ENCODE results near the gene DVL1. TPM values are rescaled to one million over a fixed set of nuclear protein-coding genes. Genes with fewer than 3 reads are reported as not detected.

The DVL1 gene
- polyA plus RNA-seq, 2 donors: 57.5 to 107 TPM

DNA sequence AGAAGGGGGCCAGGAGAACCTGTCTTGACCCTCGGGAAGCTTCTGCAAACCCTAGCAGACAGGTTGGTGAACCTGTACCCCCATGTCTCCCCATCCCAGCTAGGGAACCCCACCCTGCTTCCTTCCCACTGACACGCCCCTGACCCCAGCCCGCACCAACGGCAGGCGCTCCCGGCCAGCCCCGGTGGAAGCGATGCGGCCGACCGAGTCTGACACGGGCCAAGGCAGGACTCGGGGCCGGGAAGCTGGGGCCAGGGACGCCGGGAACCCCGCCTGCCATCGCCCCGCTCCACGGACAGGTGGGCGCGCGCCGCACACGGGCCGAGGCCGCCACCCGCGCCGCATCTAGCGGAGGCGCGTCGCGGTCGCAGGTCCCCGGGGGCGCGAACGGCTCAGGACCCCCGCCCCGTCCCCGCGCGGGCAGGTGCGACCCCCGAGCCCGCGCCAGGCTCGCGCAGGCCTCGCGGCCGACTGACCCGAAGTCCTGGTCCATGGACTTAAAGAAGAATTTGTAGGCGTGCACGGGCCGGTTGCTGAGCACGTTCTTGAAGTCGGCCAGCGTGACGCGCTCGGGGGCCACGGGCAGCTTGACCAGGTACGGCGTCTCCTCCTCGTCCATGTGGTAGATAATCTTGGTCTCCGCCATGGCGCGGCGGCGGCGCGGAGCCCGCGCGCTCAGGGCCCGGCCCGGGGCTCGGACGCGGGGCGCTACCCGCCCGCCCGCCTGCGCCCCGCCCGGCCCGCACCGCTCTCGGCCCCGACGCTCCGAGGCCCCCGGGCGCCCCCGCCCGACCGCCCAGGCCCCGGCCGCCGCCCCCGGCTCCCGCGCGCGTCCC, 580 bp downstream of the DVL1 start:
- Histone ChIP-seq H3K36me3 (ENCODE audit: control insufficient read depth in 2 of 2, insufficient read depth in 2 of 2, low read length in 1 of 2) (peaks cover 0 to 6% of the 10 kb centered on the region in 2 donors), H3K4me1 (ENCODE audit: control insufficient read depth in 2 of 2, insufficient read depth in 2 of 2, low read length in 1 of 2) (peaks cover 24 to 45% of the 10 kb centered on the region in 2 donors), H3K27me3 (ENCODE audit: control insufficient read depth in 1 of 2, insufficient read depth in 2 of 2, low read length in 2 of 2) (peaks cover 0 to 3% of the 10 kb centered on the region in 2 donors), H3K27ac (ENCODE audit: low read depth in 2 of 2, low read length in 1 of 2) (peak overlapping the region; percentile 88 to 97), H3K9me3 (ENCODE audit: control insufficient read depth in 2 of 2, insufficient read depth in 1 of 2, low read depth in 1 of 2, low read length in 1 of 2) (no peaks in the 10 kb centered on the region), H3K4me3 (ENCODE audit: low read depth in 1 of 2, low read length in 2 of 2) (peak overlapping the region; percentile 85 to 96)
- WGBS, 2 donors: 1% methylated on average over 81 to 109 of the region's 109 CpGs

DNA sequence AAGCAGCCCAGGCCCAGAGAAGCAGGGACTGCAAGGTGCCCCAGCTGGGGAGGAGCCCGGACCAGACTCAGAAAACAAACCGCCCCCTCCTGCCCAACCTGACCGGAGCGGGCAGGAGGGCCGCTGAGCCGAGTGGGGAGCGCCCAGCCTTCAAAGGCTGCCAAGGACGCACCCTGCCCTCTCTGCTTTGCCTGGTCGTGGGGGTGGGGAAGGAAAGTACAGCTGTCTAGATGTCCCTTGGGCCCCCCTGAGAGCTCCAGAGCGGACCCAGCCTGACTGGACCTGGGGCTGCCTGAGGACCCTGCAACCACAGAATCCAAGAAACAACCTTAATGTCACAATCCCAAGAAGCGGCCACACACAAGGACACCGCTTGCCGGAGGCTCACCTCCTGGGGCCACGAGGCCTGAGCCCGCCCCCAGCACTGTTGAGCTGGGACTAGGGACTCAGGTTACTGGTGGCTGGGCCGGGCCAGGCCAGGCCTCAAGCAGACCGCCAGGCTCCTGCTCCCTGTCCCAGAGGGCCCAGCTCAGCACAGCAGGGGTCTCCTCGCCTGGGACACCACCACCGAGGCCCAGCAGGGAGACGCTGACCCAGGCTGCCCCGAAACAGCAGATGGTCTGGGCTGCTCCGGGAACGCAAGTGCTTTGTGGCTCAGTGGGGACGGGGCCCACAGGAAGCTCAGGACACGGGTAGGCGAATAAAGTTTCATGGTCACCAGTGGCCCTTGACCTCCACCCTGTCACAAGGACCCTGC, 1.4 kb downstream of the DVL1 start:
- Histone ChIP-seq H3K27me3 (ENCODE audit: control insufficient read depth in 1 of 2, insufficient read depth in 2 of 2, low read length in 2 of 2) (no peaks in the 10 kb centered on the region), H3K4me1 (ENCODE audit: control insufficient read depth in 2 of 2, insufficient read depth in 2 of 2, low read length in 1 of 2) (peaks cover 24 to 44% of the 10 kb centered on the region in 2 donors), H3K36me3 (ENCODE audit: control insufficient read depth in 2 of 2, insufficient read depth in 2 of 2, low read length in 1 of 2) (peaks cover 0 to 6% of the 10 kb centered on the region in 2 donors), H3K9me3 (ENCODE audit: control insufficient read depth in 2 of 2, insufficient read depth in 1 of 2, low read depth in 1 of 2, low read length in 1 of 2) (no peaks in the 10 kb centered on the region), H3K4me3 (ENCODE audit: low read depth in 1 of 2, low read length in 2 of 2) (peak overlapping the region; percentile 85 to 96), H3K27ac (ENCODE audit: low read depth in 2 of 2, low read length in 1 of 2) (peak overlapping the region; percentile 88 to 97)
- 24 to 29% methylated on average over 26 of the region's 26 CpGs for WGBS, 2 donors

DNA sequence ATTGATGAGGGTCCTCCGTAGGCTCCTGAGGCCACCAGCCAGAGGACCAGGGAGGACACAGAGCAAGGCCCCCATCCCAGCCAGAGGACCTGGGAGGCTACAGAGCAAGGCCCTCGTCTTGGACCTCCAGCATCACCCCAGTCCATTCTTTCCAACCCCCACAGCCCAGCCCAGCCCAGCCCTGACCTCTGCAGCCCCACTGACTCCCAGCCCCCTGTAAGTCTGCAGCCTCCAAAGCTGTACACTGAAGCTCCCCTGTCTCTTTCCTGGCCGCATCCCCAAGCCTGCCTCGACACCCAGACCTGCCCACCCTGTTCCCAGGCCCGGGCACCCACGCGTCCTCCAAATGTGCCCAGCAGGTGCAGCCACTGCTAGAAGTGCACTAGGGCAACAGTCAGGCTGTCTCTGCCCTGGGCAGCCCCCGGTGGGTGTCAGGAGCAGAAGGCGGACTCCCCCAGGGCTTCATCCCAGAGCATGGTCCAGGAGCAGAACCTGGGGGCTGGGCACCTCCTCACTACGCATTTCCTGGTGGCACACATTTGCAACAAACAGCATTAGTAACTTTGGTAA, 2.1 kb downstream of the DVL1 start:
- Histone ChIP-seq H3K4me1 (ENCODE audit: control insufficient read depth in 2 of 2, insufficient read depth in 2 of 2, low read length in 1 of 2) (peaks cover 24 to 44% of the 10 kb centered on the region in 2 donors), H3K4me3 (ENCODE audit: low read depth in 1 of 2, low read length in 2 of 2) (peak overlapping the region; percentile 85 to 96), H3K27me3 (ENCODE audit: control insufficient read depth in 1 of 2, insufficient read depth in 2 of 2, low read length in 2 of 2) (no peaks in the 10 kb centered on the region), H3K9me3 (ENCODE audit: control insufficient read depth in 2 of 2, insufficient read depth in 1 of 2, low read depth in 1 of 2, low read length in 1 of 2) (no peaks in the 10 kb centered on the region), H3K36me3 (ENCODE audit: control insufficient read depth in 2 of 2, insufficient read depth in 2 of 2, low read length in 1 of 2) (peaks cover 0 to 8% of the 10 kb centered on the region in 2 donors), H3K27ac (ENCODE audit: low read depth in 2 of 2, low read length in 1 of 2) (peak overlapping the region; percentile 88 to 97)
- 67 to 73% methylated on average over 10 of the region's 10 CpGs for WGBS, 2 donors

DNA sequence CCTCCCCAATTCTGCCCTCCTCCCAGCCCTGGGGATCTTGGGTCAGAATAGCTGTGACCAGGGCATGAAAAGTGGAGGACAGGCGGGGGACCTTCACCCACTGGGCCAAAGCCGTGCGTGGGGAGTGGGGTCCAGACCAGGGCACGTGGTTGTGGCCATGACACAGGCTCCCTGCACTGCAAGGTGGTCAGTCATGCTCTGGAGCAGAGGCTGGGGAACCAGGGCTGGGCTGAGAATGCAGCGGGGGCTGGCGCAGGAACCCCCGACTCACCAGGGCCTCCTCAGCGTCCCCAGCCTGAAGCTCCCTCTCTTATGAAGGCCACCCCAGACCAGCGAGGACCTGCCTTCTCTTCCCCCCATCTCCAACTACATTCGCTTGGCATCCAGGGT, 2.7 kb downstream of the DVL1 start:
- Histone ChIP-seq H3K27ac (ENCODE audit: low read depth in 2 of 2, low read length in 1 of 2) (peak overlapping the region in 1 of 2 donors; percentile 97), H3K4me3 (ENCODE audit: low read depth in 1 of 2, low read length in 2 of 2) (peak overlapping the region in 1 of 2 donors; percentile 96), H3K9me3 (ENCODE audit: control insufficient read depth in 2 of 2, insufficient read depth in 1 of 2, low read depth in 1 of 2, low read length in 1 of 2) (no peaks in the 10 kb centered on the region), H3K4me1 (ENCODE audit: control insufficient read depth in 2 of 2, insufficient read depth in 2 of 2, low read length in 1 of 2) (peaks cover 24 to 44% of the 10 kb centered on the region in 2 donors), H3K36me3 (ENCODE audit: control insufficient read depth in 2 of 2, insufficient read depth in 2 of 2, low read length in 1 of 2) (peaks cover 0 to 14% of the 10 kb centered on the region in 2 donors), H3K27me3 (ENCODE audit: control insufficient read depth in 1 of 2, insufficient read depth in 2 of 2, low read length in 2 of 2) (no peaks in the 10 kb centered on the region)
- WGBS, 2 donors: 86 to 89% methylated on average over 10 of the region's 10 CpGs

DNA sequence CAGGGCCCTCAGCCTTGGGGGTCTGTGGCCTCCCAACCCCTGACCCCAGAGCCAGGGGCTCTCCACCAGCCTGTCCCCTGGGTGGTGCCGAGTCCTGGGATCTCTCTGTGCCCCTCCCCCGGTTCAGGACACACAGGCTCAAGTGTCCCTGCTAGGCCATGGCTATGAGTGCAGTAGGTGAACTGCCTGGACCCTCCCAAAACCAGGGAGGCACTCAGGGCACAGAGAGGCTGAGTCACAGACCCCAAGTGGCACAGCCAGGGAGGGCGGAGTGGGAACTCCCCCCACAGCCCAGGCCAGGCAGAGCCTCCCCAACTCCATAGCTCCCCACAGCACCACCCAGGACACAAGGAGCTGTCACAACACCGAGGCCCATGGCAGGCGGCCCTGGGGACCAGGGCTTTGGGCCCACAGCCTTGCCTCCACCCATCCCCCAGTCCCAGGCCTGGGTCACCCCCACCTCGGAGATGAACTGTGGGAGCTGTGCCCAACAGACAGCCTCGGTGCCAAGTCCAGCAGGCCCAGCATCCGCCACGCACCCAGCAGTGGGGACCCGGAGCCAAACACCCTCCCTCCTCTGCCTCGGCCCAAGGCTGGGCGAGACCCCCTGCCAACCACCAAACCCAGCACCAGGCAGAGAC, 3.2 kb downstream of the DVL1 start:
- H3K27ac ChIP-seq (ENCODE audit: low read depth in 2 of 2, low read length in 1 of 2): peak overlapping the region; percentile 92 to 94
- H3K4me1 ChIP-seq (ENCODE audit: control insufficient read depth in 2 of 2, insufficient read depth in 2 of 2, low read length in 1 of 2): peaks cover 24 to 44% of the 10 kb centered on the region in 2 donors
- 61% methylated on average over 11 to 12 of the region's 12 CpGs for WGBS, 2 donors

DNA sequence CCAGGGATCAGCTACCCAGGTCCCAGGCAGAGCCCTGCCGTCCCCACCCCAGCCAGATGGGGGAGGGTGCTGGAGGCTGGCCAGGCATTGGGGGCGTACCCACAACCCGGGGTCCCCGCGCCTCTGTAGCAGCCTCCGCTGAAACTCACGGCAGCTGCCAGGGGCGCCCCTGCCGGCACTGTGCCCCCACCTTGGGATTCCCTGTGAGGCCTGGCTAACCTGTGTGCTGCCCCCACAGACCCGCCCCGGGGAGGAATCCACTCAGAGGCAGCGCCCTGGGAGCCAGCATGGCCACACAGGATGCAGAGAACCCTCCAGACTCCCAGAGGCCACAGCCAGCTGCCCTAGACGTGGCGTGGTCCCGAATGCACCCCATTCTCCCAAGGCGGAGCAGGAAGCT, 3.8 kb downstream of the DVL1 start:
- Histone ChIP-seq H3K4me1 (ENCODE audit: control insufficient read depth in 2 of 2, insufficient read depth in 2 of 2, low read length in 1 of 2) (peaks cover 24 to 48% of the 10 kb centered on the region in 2 donors), H3K27me3 (ENCODE audit: control insufficient read depth in 1 of 2, insufficient read depth in 2 of 2, low read length in 2 of 2) (no peaks in the 10 kb centered on the region), H3K9me3 (ENCODE audit: control insufficient read depth in 2 of 2, insufficient read depth in 1 of 2, low read depth in 1 of 2, low read length in 1 of 2) (no peaks in the 10 kb centered on the region), H3K36me3 (ENCODE audit: control insufficient read depth in 2 of 2, insufficient read depth in 2 of 2, low read length in 1 of 2) (peaks cover 0 to 25% of the 10 kb centered on the region in 2 donors), H3K4me3 (ENCODE audit: low read depth in 1 of 2, low read length in 2 of 2) (peak overlapping the region; percentile 5 to 24), H3K27ac (ENCODE audit: low read depth in 2 of 2, low read length in 1 of 2) (peak overlapping the region; percentile 92 to 94)
- 56 to 60% methylated on average over 16 of the region's 16 CpGs for WGBS, 2 donors

More for the DNA sequence above, 3.2 kb downstream of the DVL1 start:
- H3K4me3 ChIP-seq (ENCODE audit: low read depth in 1 of 2, low read length in 2 of 2): peak overlapping the region; percentile 8 to 96
- no peaks in the 10 kb centered on the region for H3K27me3 ChIP-seq (ENCODE audit: control insufficient read depth in 1 of 2, insufficient read depth in 2 of 2, low read length in 2 of 2)
- peaks cover 0 to 19% of the 10 kb centered on the region in 2 donors for H3K36me3 ChIP-seq (ENCODE audit: control insufficient read depth in 2 of 2, insufficient read depth in 2 of 2, low read length in 1 of 2)
- H3K9me3 ChIP-seq (ENCODE audit: control insufficient read depth in 2 of 2, insufficient read depth in 1 of 2, low read depth in 1 of 2, low read length in 1 of 2): no peaks in the 10 kb centered on the region

DNA sequence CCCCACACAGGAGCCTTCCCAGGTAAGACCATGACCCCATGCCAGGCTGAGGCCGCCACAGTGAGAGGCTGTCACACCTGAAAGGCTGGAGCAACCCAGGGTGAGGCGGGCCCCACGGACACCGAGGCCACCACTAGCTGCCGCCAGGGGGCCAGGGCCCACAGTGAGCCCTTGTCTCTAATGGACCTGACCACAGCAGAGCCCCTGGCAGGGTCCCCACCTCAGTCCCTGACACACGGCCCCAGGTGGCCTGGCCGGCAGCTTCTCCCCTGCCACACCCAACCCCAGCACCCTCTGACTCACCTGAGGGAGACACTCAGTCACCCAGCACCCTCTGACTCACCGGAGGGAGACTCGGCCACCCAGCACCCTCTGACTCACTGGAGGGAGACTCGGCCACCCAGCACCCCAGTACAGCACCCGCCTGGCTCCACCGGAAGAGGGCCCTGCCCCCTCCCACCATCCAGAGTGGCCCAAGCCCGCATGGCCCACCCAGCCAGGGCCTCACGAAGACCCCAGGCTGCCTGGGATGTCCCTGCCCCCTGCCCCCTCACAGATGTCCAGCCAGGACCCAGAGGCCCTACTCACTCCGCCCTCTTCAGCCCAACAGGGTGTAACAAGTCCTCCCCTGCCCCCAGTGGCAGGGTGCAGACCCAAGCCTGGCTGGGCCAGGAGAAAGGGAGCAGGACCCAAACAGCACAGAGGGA, 4.4 kb downstream of the DVL1 start:
- peaks cover 0 to 31% of the 10 kb centered on the region in 2 donors for H3K36me3 ChIP-seq (ENCODE audit: control insufficient read depth in 2 of 2, insufficient read depth in 2 of 2, low read length in 1 of 2)
- no peaks in the 10 kb centered on the region for H3K27me3 ChIP-seq (ENCODE audit: control insufficient read depth in 1 of 2, insufficient read depth in 2 of 2, low read length in 2 of 2)
- no peaks in the 10 kb centered on the region for H3K9me3 ChIP-seq (ENCODE audit: control insufficient read depth in 2 of 2, insufficient read depth in 1 of 2, low read depth in 1 of 2, low read length in 1 of 2)
- 52 to 61% methylated on average over 13 to 15 of the region's 15 CpGs for WGBS, 2 donors
- H3K27ac ChIP-seq (ENCODE audit: low read depth in 2 of 2, low read length in 1 of 2): peak overlapping the region; percentile 93 to 94
- H3K4me1 ChIP-seq (ENCODE audit: control insufficient read depth in 2 of 2, insufficient read depth in 2 of 2, low read length in 1 of 2): peaks cover 24 to 48% of the 10 kb centered on the region in 2 donors
- H3K4me3 ChIP-seq (ENCODE audit: low read depth in 1 of 2, low read length in 2 of 2): peak overlapping the region; percentile 5 to 37

DNA sequence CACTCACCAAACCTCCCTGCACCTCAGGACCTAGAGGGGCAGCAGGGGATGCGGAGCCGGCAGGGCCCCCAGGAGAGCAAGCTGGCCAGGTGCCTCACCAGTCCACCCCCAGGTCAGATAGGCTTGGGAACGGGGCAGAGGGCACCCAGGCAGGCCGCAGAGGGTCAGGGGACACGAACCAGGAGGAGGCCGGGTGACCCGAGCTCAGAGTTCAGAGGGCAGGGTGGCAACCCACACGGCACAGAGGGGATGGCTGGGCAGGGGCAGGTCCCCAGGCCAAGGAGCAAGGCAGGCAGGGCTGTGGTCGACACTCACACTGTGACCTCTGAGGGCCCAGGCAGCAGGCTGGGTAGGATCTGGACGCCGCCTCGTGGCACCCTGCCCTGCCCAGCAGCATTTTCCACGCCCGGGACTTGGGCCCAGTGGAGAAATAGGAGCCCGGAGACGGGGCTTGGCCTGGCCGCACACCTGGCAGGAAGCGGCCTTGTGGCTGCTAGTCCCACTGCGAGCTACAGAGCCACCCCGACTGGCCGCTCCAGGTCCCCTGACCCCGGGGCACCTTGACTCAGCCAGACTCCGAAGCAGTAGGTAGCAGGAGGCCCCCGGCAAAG, 5.3 kb downstream of the DVL1 start:
- WGBS, 2 donors: 64 to 71% methylated on average over 24 of the region's 24 CpGs
- Histone ChIP-seq H3K36me3 (ENCODE audit: control insufficient read depth in 2 of 2, insufficient read depth in 2 of 2, low read length in 1 of 2) (peaks cover 0 to 39% of the 10 kb centered on the region in 2 donors), H3K27me3 (ENCODE audit: control insufficient read depth in 1 of 2, insufficient read depth in 2 of 2, low read length in 2 of 2) (no peaks in the 10 kb centered on the region), H3K4me3 (ENCODE audit: low read depth in 1 of 2, low read length in 2 of 2) (peak overlapping the region; percentile 1 to 37), H3K4me1 (ENCODE audit: control insufficient read depth in 2 of 2, insufficient read depth in 2 of 2, low read length in 1 of 2) (peaks cover 24 to 48% of the 10 kb centered on the region in 2 donors), H3K9me3 (ENCODE audit: control insufficient read depth in 2 of 2, insufficient read depth in 1 of 2, low read depth in 1 of 2, low read length in 1 of 2) (no peaks in the 10 kb centered on the region), H3K27ac (ENCODE audit: low read depth in 2 of 2, low read length in 1 of 2) (peak overlapping the region; percentile 93 to 94)

Measured in esophagus (tissue), 2 donors.